Left lung (tissue), 10 donors: ENCODE results near the gene ARHGAP19. TPM values are rescaled to one million over a fixed set of nuclear protein-coding genes. Genes with fewer than 3 reads are reported as not detected.
A peak's percentile ranks its signal among the peaks of the same experiment; 100 is the strongest.
"Not testable (repeated sequence)": the region's sequence is repeated elsewhere in the genome, so short reads cannot be mapped to it uniquely, and the experiment has no call there.

Source experiments
- ATAC-seq: fragments of 200-7000 bp; cut with Tn5 transposase; one replicate; pipeline ENCODE4 v1.9.1; 2020; ENCODE audit warnings: moderate library complexity
- DNase-seq, 4 donors: peaks; one replicate each; pipeline ENCODE4 v3.0.0-alpha.2; 2013 to 2020
- H3K27ac ChIP-seq, 2 donors: fragments of 200-600 bp; sonication (generic) in 1 of 2; one replicate each; pipeline versions ENCODE4 v1.5.0 to v1.8.0; 2020 to 2021
- H3K27me3 ChIP-seq, 2 donors: fragments of 200-600 bp; sonication (generic) in 1 of 2; one replicate each; pipeline versions ENCODE4 v1.5.0 to v1.8.0; 2020 to 2021
- H3K36me3 ChIP-seq, 2 donors: fragments of 200-600 bp; sonication (generic) in 1 of 2; one replicate each; pipeline versions ENCODE4 v1.5.0 to v1.8.0; 2020 to 2021
- H3K4me1 ChIP-seq, 2 donors: fragments of 200-600 bp; one replicate each; pipeline ENCODE4 v1.8.0; 2021
- H3K4me3 ChIP-seq, 2 donors: fragments of 200-600 bp; sonication (generic) in 1 of 2; one replicate each; pipeline versions ENCODE4 v1.5.0 to v1.8.0; 2020 to 2021; ENCODE audit warnings: mild to moderate bottlenecking in 1 of 2
- H3K9me3 ChIP-seq, 2 donors: fragments of 200-600 bp; sonication (generic) in 1 of 2; one replicate each; pipeline versions ENCODE4 v1.5.0 to v1.8.0; 2020 to 2021
- intact Hi-C, 2 donors: fragments of 100-400 bp; cut with DNase I; formaldehyde crosslinking; loops; one replicate each; pipeline versions ENCODE4 v1.11.2 to v1.14.2; 2022
- polyA plus RNA-seq, 6 donors: library from polyadenylated mRNA; unstranded; fragments of 120-200 nt; gene quantifications; one replicate each; pipeline ENCODE4 v1.2.1, GENCODE V29; 2013; ENCODE audit not compliant: insufficient read length in 6 of 6
- total RNA-seq, 2 donors: library from RNA; stranded (reverse); fragmentation: NEBNext Ultra II Directional; extraction: Animal tissue kit (Norgen Biotek cat#: 25700); gene quantifications; one replicate each; pipeline ENCODE4 v1.2.1, GENCODE V29; 2021
- TF ChIP-seq, protein P1 (sequence below), 2 donors: fragments of 200-600 bp; sonication (generic) in 1 of 2; IDR thresholded peaks; one replicate each; pipeline versions ENCODE4 v1.5.0 to v1.8.0; 2021; ENCODE audit warnings: antibody characterized with exemption in 2 of 2
- donor health status: DM: no; HTN: yes; CAD: no.
- donor health status: DM: no; HTN: no; CAD: no.

ARHGAP19 gene
- total and polyA plus RNA-seq, 8 donors: 9.8 to 30.7 (median 25.9) TPM

DNA sequence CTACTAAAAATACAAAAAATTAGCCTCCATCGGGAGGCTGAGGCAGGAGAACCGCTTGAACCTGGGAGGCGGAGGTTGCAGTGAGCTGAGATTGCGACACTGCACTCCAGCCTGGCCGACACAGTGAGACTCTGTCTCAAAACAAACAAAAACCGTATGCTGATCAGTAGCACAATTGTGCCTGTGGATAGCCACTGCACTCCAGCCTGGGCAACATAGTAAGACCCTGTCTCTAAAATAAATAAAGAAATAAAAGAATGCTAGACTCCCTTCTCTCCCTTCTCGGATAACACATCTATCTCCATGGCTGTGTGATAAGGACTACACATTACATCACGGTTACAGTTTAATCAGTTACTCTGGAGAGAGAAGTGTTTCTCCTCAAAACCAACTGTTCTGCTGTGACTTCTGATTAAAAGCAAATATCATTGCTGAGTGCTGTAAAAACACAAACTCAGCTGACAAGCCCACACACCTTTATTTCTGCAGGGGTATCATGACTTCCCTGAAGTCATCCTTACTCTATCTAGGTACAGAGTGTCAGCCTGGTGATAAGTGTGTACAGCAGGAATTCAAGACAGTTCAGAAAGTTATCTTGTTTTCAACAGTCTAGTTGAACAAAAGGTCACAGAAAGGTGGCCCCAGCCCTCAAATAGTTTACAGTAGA is 5.3 kb upstream of the ARHGAP19 start:
- no peaks in the 10 kb centered on the region for H3K9me3 ChIP-seq
- TF ChIP-seq, protein P1, sequence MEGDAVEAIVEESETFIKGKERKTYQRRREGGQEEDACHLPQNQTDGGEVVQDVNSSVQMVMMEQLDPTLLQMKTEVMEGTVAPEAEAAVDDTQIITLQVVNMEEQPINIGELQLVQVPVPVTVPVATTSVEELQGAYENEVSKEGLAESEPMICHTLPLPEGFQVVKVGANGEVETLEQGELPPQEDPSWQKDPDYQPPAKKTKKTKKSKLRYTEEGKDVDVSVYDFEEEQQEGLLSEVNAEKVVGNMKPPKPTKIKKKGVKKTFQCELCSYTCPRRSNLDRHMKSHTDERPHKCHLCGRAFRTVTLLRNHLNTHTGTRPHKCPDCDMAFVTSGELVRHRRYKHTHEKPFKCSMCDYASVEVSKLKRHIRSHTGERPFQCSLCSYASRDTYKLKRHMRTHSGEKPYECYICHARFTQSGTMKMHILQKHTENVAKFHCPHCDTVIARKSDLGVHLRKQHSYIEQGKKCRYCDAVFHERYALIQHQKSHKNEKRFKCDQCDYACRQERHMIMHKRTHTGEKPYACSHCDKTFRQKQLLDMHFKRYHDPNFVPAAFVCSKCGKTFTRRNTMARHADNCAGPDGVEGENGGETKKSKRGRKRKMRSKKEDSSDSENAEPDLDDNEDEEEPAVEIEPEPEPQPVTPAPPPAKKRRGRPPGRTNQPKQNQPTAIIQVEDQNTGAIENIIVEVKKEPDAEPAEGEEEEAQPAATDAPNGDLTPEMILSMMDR (IDR thresholded peaks at IDR 0.05): no peak
- H3K4me1 ChIP-seq: no peaks in the 10 kb centered on the region
- no peak for DNase-seq
- intact Hi-C loops: no loop called here
- peak; percentile 64 for ATAC-seq
- no peaks in the 10 kb centered on the region for H3K36me3 ChIP-seq
- no peak overlapping the region for H3K4me3 ChIP-seq
- H3K27ac ChIP-seq: no peak overlapping the region
- H3K27me3 ChIP-seq: no peaks in the 10 kb centered on the region

DNA sequence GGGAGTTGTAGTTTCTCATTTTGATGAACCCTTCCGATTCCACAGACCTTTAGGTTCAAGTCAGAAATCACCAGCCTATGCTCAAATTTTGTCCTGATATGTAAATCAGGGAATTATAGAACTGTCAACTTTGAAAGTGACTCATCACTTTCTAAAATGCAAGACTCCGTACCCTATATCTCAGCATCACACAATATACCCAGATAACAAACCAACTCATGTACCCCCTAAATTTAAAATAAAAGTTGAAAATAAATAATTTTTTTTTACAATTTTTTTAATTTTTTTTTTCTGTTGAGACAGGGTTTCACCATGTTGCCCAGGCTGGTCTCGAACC is 393 bp upstream of the ARHGAP19 start:
- peaks cover 0 to 2% of the 10 kb centered on the region in 2 donors for H3K36me3 ChIP-seq
- H3K4me1 ChIP-seq: peaks cover 0 to 8% of the 10 kb centered on the region in 2 donors
- H3K9me3 ChIP-seq: no peaks in the 10 kb centered on the region
- TF ChIP-seq, protein P1 (IDR thresholded peaks at IDR 0.05): no peak
- DNase-seq: no peak
- H3K27ac ChIP-seq: no peak overlapping the region
- no peaks in the 10 kb centered on the region for H3K27me3 ChIP-seq
- intact Hi-C loops: no loop called here
- ATAC-seq: no peak
- no peak overlapping the region for H3K4me3 ChIP-seq

DNA sequence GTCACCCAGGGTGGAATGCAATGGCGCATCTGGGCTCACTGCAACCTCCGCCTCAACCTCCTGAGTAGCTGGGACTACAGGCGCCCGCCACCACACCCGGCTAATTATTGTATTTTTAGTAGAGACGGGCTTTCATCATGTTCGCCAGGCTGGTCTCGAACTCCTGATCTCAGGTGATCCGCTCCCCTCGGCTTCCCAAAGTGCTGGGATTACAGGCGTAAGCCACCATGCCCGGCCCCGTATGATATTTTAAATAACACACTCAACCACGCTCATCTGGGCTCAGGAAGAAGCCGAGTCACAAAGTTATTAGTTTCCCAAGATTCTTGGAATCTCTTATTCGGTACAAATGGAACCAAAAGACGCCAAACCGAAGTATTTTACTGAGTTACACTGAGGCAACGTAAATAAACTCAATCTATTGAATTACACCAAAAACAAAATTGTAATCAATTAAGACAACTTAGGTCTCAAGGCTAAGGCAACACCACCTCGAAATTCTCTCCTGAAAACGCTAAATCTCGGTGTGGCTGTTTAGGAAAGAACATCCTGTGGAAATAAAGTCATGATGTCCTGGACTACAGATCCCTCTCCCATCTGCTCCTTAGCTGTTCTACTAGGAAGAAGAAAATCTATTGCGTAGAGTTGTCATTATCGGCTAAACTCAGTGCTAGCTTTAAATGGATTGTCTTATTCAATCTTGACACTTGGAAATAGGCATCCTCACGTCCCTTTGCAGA is 910 bp downstream of the ARHGAP19 start:
- intact Hi-C loops: no loop called here
- DNase-seq (no peak), ATAC-seq (peak; percentile 12)
- Histone ChIP-seq H3K9me3 (no peaks in the 10 kb centered on the region), H3K27me3 (no peaks in the 10 kb centered on the region), H3K4me3 (peak overlapping the region; percentile 79 to 89), H3K4me1 (peaks cover 0 to 8% of the 10 kb centered on the region in 2 donors), H3K36me3 (peaks cover 0 to 11% of the 10 kb centered on the region in 2 donors), H3K27ac (peak overlapping the region; percentile 97 to 99)
- TF ChIP-seq, protein P1 (IDR thresholded peaks at IDR 0.05): no peak

DNA sequence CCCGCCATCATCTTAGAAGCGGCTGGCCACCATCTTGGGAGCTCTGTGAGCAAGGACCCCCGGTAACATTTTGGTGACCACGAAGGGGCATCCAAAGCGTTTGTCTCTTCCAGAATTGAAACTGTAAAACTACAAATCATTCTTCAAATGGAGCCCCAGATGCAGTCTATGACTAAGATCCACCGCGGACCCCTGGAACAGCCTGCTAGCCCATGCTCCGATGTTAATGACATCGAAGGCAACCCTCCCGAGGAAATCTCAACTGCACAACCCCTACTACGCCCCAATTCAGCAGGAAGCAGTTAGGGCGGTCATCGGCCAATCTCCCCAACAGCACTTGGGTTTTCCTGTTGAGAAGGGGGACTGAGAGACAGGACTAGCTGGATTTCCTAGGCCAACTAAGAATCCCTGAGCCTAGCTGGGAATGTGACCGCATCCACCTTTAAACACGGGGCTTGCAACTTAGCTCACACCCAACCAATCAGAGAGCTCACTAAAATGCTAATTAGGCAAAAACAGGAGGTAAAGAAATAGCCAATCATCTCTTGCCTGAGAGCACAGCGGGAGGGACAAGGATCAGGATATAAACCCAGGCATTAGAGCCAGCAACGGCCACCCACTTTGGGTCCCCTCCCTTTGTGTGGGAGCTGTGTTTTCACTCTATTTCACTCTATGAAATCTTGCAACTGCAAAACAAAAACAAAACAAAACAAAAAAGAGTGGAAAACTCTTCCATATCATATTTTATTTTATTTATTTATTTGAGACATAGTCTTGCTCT is 1.7 kb downstream of the ARHGAP19 start:
- intact Hi-C loops, H3K4me1 ChIP-seq, H3K27me3 ChIP-seq, H3K9me3 ChIP-seq, DNase-seq, ATAC-seq: not testable (repeated sequence)
- peak overlapping the region in 1 of 2 donors; percentile 97 for H3K27ac ChIP-seq
- H3K4me3 ChIP-seq: peak overlapping the region in 1 of 2 donors; percentile 89
- peaks cover 0 to 11% of the 10 kb centered on the region in 2 donors for H3K36me3 ChIP-seq

DNA sequence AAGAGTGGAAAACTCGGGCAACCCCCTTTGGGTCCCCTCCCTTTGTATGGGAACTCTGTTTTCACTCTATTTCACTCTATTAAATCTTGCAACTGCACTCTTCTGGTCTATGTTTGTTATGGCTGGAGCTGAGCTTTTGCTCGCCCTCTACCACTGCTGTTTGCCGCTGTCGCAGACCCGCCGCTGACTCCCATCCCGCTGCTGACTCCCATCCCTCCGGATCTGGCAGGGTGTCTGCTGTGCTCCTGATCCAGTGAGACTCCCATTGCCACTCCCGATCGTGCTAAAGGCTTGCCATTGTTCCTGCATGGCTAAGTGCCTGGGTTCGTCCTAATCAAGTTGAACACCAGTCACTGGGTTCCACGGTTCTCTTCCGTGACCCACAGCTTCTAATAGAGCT is 2.4 kb downstream of the ARHGAP19 start:
- intact Hi-C loops, DNase-seq, H3K4me1 ChIP-seq: not testable (repeated sequence)

DNA sequence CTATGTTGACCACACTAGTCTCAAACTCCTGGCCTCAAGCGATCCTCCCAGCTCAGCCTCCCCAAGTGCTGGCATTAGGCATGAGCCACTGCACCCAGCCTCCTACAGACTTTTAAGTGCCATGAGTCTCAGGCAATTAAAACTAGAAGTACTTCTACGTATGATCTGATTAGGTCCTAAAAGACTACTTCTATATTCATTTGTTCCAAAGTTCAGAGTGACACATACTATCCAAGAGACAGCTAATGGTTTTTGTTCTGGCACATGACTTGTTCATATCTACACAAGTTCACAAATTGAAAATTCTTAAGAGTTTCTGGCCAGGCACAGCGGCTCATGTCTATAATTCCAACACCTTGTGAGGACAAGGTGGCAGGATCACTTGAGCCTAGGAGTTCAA is 11.7 kb downstream of the ARHGAP19 start:
- no peak overlapping the region for H3K4me3 ChIP-seq
- no peaks in the 10 kb centered on the region for H3K36me3 ChIP-seq
- TF ChIP-seq, protein P1 (IDR thresholded peaks at IDR 0.05): no peak
- peaks cover 8 to 31% of the 10 kb centered on the region in 2 donors for H3K4me1 ChIP-seq
- no peaks in the 10 kb centered on the region for H3K27me3 ChIP-seq
- ATAC-seq: no peak
- no peak for DNase-seq
- no peaks in the 10 kb centered on the region for H3K9me3 ChIP-seq
- intact Hi-C loops: no loop called here
- H3K27ac ChIP-seq: no peak overlapping the region

More for the DNA sequence above, 2.4 kb downstream of the ARHGAP19 start:
- H3K27ac ChIP-seq, H3K9me3 ChIP-seq, ATAC-seq, H3K27me3 ChIP-seq, H3K4me3 ChIP-seq: not testable (repeated sequence)
- H3K36me3 ChIP-seq: peaks cover 0 to 11% of the 10 kb centered on the region in 2 donors
